C1 segment of cervical spinal cord (tissue), 14 donors: ENCODE measurements around the gene MYRF.

Experiments
- DNase-seq, 14 donors: peaks; one replicate each; lab custom pipeline; 2025; lab: John Stamatoyannopoulos, UW

Gene MYRF

DNA sequence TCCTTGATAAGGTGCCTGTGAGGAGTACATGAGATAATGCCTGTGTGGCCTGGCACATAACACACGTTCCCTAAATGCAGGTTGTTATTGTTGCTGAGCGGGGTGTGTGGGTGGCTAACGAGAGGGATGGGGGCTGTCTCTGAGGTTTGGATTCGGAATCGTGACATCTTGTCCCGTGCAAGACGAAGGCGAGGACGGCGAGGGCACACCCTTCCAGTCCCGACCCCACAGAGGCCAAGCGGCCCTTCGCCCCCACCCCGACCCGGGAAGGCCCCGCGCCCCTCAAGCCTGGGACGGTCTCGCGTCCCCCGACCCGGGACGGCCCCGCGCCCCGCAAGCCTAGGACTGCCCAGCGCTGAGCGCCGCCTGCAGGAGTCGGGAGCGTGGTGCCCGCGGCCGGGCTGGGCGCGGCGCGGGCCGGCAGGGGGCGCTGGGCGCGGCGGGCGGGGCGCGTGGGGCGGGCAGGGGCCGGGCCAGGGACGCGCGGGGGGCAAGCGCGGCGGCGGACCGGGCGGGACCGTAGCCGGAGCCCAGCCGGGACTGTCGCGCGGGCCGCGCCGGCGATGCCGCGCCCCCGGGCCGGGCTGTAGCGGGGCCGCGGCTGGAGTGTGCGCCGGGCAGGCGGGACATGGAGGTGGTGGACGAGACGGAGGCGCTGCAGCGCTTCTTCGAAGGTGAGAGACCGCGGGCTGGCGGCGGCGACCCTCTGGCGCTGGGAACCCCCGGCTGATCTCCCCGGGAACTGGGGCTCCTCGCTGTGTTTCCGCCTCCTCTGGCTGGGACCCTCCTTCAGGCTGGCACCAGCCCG, at the start of gene MYRF:
Gene MYRF, plus strand, starts transcription at position 520 of the 808 bp plus-strand sequence. Its CDS starts 109 bp downstream, at position 629.
- peak in 10 of 14 donors; percentile 23 to 82 (median 42) for DNase-seq

DNA sequence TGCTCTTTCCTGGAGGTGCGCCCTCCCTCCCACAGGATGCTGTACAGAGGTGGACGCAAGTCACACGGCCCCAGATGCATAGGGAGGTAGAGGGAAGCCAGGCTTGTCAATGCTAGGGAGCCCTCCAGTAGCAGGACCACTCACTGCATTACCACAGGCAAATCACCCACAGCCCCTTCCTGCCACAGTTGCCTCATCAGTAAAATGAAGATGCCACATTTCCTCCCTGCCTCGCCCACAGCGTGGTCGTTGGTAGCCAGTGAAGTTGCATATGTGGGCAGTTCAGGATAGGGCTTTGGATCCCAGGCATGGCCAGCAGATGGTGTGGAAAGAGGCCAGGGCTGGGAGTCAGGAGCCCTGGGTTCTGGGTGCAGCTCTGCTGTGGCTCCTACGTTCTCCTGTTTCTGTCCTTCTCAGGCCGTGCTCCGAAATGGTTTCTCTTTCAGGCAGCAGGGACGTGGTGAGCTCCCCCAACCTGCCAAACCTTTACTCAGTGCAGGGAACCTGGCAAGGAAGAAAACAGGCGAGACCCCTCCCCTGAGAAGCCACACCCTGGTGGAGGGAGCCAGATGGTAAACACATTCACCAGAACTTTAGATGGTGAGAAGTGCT, 49.6 kb upstream of the MYRF start:
- no peak for DNase-seq

DNA sequence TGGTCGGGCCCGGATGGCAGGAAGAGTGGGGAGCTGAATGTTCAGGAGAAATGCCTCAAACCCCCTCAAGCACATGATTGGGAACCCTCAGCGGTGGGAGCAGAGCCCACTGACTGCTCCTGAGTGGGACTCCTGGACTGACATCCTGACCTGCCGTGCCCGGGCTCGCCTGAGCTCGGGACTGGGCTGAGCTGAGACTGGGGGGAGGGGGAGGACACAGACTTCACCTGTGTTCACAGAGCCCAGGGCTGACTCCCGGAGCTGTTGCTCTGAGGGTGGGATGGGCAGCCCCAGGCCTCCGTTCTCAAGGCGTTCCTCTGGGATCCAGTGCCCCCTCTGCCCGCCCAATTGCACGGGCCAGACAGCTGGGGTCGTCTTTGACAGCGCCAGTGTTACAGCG, 47.6 kb upstream of the MYRF start:
- no peak for DNase-seq

DNA sequence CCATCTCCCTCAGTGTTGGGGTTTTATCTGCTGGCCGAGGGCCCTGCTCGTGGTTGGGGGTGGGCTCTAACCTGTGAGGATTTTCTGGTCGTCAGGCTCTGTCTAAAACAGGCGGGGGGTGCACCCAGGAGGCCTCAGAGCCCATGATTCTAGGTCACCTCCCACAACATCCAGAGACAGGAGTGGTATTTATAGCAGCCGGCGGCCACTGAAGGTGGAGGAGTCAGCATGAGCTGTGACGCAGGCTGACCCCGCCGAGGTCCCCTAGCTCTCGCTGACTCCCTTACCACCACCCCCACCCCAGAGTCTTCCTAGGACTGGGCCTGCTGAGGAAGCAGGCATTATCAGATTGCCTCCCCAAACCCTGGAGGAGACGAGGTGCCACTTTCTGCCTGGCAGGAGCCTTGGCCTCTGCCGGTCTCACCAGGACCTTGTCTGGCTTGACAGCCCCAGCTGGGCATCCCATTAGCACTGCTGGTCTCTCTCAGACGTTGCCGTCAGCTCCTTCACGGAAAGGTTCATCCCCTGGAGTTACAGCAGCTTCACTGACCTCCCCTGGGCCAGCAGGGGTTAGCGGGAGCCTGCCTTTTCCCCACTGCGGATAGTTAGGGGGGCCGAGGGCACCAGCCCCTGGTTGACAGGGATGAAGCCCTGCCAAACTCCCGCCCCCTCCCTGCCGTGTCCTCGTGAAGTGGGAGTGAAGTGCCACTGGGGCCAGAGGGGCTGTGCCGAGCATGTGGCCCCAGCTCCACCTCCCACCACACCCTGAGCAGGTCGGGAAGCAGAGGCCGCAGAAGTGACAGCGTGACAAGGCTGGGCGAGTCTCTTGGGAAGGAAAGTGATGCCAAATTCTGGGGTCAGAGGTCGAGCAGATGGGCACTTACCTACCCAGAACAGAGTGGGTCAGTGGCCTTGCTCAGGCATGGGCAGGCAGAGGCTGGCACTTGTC, 45.7 kb upstream of the MYRF start:
- DNase-seq = no peak

DNA sequence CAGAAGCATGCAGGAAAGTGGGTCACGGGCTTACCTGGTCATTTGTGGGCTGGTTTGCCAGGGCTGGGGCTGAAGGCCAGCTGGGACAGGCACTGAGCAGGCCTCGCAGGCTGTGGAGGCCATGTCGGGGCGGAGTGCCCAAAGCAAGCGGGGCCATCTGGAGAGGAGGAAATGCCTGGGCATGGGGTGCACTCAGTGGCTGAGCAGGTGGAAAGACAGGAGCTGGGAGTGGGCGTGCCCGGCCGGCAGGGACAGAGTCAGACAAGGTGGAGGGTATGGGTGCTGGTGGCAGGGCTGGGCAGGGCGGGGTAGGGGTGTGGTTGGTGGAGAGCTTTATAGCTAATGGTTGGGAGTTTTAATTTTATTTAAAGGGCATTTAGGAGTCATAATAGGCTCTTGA, 44.9 kb upstream of the MYRF start:
- DNase-seq = peak in 4 of 14 donors; percentile 41 to 99 (median 58)

DNA sequence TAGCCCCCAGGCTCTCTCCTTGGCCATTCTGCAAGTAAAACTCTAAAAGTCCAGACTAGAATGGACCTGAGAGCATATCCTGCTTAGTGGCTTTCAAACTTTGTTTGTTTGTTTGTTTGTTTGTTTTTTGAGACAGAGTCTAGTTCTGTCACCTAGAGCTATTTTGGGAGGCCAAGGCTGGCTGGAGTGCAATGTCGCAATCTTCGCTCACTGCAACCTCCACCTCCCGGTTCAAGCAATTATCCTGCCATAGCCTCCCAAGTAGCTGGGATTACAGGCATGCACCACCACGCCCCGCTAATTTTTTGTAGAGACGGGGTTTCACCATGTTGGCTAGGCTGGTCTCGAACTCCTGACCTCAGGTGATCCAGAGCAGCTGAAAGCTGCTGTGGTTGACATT, 43.3 kb upstream of the MYRF start:
- no peak for DNase-seq

DNA sequence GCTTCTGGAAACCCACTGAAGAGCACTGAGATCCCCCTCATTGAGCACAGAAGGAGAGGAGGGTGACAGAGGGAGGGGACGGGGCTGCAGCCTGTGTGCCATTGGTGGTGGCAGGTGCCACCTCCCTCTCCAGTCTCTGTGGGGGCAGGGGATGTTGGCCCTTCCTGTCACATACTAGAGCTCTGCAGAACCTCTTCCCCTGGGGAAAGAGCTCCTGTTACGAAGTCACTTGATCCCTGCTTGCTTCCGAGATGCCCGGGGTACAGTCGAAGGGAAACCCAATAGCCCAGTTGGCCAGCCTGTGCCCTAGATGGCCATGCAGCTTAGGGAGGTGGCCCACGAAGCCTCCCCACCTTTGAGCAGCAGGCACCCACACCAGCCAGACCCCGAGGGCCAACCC, 42.9 kb upstream of the MYRF start:
- DNase-seq = no peak

DNA sequence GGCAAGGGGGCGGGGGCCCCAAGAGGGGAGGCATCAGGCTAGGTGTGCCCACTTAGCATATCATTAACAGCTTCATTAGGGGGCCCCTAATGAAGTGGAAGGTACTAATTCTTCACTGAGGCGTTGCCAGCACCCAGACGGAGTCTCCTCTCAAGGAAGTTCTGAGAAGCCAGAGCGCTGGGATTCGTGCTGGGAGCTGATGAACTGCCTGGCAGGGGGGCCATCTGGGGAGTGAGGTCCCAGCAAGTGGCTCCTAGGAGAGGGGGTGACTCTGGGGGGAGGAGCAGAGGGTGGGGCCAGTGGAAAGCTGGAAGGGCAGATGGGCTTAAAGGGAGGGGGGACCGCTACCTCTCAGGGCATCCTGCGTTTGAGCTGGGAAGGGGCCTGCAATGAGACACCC, 42.4 kb upstream of the MYRF start:
- DNase-seq = no peak

DNA sequence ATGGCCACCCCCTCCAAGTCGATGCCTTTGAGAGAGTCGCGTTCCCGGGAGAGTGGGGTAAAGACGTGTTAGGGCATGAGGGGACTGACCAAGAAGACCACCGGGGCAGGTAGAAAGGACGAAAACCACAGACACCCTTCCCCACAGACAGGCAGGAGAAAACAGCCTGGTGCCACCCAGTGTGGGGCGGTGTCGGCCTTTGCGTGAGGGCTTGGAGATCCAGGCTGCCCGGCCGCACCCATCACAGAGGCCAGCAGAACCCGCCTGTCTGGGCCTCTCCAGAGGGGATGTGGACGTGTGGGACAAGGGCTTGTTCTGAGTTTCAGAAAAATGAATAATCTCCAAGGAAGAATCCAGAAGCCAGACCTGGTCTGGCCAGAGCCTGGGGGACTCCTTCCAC, 41.4 kb upstream of the MYRF start:
- no peak for DNase-seq

DNA sequence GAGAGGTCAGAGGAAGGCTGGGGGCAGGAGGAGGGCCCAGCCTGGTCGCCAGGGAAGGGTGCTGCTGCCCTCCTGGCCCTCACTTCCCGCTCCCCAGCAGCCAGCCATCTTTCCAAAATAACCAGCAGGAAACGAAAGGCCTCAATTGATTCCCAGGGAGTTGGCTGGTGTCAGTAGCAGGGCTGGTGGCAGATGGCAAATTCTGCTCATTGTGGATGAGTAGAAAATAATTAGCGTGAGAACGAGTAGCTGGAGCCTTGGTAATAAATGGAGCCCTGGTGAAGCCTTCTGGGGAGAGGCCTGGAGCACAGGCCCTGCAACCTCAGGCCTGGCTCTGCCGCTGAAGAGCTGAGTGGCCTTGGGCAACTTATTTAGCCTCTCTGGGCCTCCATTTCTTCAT, 40.9 kb upstream of the MYRF start:
- peak in 1 of 14 donors; percentile 92 for DNase-seq

DNA sequence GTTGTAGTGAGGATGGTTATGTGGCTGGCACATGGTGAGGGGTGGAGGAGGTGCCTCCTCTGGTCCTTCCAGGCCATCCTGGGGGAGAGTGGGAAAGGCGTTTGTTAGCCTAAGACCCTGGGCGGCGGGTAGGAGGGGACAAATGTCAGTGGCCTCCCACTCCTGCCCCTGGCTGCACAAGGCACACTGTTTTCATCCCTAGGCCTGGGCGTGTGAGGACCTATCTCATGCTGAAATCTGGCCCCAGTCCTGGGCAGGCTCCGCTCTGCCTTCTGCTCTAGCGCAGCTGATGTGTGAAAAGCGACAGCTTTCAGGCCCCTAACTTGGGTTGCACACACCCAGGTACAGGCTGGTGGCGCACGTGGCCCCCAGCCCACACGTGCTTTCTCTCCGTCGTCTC, 40.1 kb upstream of the MYRF start:
- no peak for DNase-seq

DNA sequence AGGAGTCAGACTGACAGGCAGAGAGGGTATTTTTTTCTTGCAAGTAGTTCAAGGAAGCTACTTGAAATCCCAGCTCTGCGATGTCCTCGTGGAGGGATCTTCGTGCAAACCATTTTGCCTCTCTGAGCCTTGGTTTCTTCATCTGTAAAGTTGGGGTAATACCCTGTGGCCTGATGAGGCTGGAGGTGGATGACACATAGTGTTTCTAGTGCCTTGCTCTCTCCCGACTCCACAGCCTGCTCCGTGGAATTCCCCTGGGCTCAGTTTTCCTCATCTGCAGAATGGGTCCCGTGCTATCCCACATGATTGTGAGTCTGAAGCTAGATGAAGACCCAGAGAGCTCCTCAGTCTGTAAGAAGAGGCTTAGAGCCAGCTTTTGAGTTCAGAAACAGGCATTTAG, 39.6 kb upstream of the MYRF start:
- no peak for DNase-seq

DNA sequence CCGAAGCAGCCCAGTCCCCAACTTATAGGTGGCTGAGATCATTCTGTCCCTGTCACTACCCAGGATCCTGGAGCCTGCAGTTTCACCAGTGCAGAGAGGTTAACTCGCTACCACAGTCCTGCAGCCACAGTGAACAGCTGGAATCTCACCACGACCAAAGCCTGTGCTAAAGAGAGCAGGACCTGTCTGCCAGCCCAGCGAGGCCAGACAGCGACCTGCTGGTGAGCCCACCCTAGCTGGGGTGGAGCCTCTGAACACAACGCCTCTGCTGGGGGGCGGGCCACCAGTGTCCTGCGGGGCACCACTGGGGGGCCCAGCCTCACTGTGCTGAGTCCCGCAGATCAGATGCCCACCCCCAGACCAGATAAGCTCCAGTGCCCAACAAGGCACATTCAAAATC, 39.0 kb upstream of the MYRF start:
- DNase-seq = no peak

DNA sequence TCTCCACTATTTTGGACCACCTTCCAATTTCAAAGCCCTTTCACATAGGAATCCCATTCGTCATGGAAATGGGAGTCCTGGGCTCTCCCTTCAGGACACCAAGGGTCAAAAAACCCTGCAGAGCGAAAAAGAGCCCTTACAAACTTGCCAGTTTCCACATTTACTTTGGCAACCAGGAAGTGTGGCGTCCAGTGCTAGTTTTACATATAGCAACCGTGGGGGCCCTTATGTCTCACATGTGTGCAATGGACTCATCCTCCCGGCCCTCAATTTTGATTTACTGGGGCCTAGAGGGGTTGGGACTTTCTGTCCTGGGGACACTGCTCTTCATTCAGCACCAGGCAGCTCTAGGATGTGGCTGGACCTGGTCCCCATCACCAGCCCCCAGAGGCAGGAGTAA, 38.5 kb upstream of the MYRF start:
- DNase-seq = no peak

DNA sequence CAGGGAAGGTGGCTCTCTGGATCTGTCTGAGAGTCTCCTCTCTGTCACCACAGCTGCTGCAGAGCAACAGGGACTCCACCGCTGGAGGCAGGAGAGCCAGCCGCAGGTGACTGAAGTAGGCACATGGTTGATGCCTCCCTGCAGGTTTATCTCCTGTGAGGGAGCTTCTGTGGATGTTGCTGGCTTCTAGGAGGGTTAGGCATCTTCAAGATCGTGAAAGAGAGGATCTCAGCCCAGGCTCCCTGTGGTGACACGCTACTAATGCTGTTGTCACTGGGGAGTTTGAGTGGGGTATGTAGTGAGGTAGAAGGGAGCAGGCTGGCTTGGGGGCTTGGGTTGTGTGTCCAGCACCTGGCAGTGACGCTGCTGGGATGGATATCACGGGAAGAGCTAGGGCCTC, 38.1 kb upstream of the MYRF start:
- DNase-seq = no peak

DNA sequence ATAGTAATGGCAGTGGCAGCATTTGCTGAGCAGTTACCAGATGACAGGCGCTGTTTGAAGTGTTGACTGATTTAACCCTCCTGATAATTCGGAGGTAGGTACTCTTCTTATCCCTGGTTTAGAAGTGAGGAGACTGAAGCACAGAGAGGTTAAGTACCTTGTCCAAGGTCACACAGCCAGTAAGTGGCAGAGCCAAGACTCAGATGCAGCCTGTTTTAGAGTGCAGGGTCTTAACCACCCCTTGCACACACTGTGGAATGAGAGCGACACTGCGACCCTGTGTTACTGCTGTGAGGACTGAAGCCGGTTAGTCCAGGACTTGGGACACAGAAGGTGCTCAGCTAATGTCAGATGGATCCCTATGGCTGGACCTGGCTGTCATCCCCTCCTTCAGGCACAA, 37.5 kb upstream of the MYRF start:
- DNase-seq = no peak

DNA sequence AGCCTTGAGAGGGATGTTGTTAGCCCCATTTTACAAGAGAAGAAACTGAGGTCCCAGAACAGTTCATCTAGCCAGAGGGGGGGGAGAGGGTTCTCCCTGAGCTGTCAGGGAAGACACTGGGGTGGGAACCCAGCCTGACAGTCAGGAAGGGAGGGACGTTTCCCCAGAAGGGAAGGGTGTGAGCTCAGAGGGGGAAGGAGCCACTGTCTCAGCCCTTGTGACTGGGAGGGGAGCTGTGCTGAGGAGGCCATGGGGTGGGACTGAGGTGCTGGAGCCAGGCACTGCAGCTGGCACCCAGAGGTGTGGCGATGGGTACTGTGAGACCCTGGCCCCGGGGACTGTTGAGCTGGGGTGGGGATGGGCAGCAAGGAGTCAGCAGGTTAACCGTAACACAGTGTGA, 36.6 kb upstream of the MYRF start:
- no peak for DNase-seq

DNA sequence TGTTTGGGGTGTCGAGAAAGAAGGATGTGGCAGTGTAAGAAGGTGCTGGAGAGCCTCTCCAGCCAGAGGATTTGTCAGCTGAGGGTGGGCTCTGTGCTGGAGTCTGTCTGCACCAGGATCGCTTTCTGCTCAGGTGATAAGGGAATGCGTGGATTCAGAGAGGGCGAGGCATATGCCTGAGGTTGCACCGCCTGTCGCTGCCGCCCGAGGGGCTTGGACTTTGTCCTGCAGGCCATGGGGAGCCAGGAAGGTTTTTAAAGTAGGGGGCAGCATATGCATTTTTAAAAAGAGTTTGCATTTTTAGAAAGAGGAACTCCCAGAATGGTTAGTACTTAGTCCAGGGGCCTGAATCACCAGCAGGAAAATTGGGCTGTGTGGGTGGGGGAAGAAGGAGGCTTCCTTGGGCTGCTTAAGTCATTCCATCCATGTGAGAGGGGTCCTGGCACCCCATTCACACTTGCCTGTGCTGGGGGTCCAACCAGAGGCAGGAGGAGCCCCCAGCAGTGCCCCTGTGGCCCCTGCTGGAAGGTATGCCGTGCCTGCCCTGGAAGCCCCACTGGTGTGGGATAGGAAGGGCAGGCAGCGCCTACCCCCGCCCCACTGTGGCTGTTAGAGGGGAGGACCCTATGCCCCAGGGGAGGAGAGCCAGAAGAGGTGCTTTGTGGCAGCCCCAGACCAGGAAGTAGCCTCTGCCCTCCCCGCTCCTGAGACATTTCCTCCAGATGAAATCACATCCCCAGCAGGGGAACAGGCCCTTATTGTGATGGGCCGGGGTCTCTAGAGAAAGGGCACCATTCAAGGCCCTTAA, 35.8 kb upstream of the MYRF start:
- DNase-seq = no peak

DNA sequence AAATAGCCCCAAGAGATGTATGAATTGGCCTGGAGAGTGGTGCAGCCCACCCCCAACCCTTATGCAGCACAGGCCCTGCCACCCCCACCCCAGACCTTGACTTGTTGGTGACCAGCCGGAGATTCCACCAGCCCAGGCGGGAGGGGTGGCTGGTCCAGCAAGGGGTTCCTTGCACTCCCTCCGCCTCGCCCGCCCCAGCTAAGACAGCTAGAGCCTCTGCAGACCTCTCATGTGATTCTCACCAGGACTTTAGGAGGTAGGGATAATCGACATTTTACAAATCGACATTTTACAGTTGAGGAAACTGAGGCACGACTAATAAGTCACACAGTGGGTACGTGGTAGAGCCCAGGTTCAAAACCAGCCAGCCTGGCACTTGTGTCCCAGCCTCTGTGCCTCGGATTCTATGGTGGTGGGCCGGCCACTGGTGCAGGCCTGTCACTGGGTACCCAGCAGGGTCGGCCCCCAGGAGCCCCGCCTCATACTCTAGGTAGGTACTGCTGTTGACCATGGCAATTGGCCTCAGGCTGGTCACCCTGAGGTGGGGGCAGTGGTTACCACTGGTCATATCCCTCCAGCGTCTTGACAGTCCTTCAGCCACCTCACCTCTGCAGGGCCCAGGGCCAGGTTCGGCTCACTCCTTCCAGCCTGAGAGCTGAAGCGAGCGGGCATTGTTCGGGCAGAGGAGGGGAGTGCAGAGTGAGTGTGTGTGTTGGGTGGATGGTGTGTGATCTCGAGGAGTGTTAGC, 35.0 kb upstream of the MYRF start:
- no peak for DNase-seq

DNA sequence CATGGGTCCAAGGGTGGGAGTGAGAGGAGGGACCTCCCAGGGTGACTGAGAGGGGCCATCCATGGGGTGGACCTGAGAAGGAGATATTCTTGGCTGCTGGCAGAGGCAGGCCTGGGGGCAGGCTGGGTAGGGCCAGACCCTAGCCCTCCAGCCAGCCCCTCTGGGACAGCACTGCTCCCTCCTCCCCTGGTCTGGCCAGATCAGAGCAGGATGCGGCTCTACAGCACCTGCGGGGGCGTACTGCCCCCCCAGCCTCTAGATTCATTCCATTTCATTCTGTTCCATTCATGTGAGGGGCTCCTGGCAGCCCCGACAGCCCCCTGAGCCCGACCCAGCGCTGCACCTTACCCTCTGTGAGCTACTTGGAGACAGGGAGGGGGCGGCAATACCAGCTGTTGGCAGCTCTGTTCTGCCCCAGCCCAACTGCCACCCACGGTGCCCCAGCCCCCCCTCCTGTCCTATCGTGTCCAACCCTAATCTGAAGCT, 34.3 kb upstream of the MYRF start:
- DNase-seq = no peak
